ENCODE data around the gene ADAM30. TPM values are rescaled to one million over a fixed set of nuclear protein-coding genes. Genes with fewer than 3 reads are reported as not detected.

The ADAM30 gene
- total RNA-seq, 2 donors from 2014 or later, result not detected

Other genes with a start within 250 kb of the ADAM30 start
- gene ZNF697, start 248.2 kb downstream of the ADAM30 start, total RNA-seq, result 10 to 100 TPM in 1 of 2 donors, 1 to 10 TPM in 1; 9.6 to 11.5 TPM
- gene PHGDH, start 184.6 kb downstream of the ADAM30 start, total RNA-seq, result 10 to 100 TPM; 14.5 to 33.9 TPM
- 10 to 100 TPM in 1 of 2 donors, 1 to 10 TPM in 1; 7.1 to 20.2 TPM for gene HMGCS2, start 127.6 kb downstream of the ADAM30 start, total RNA-seq
- not detected for gene REG4, start 85.1 kb downstream of the ADAM30 start, total RNA-seq
- 10 to 100 TPM; 44.7 to 45.0 TPM for gene NOTCH2, start 173.1 kb upstream of the ADAM30 start, total RNA-seq

Measured in left cardiac atrium (tissue), 2 donors.